ENCODE measurements around the gene DNMT1.

Gene DNMT1

GRCh38 chr19:10105509-10106099 is 89.1 kb downstream of the DNMT1 start:
- H3K4me1 ChIP-seq (ENCODE audit: control insufficient read depth, insufficient read depth, low read length) = peaks cover 4% of the 10 kb centered on the region; the same call in 1 of the 2 replicates

DNA sequence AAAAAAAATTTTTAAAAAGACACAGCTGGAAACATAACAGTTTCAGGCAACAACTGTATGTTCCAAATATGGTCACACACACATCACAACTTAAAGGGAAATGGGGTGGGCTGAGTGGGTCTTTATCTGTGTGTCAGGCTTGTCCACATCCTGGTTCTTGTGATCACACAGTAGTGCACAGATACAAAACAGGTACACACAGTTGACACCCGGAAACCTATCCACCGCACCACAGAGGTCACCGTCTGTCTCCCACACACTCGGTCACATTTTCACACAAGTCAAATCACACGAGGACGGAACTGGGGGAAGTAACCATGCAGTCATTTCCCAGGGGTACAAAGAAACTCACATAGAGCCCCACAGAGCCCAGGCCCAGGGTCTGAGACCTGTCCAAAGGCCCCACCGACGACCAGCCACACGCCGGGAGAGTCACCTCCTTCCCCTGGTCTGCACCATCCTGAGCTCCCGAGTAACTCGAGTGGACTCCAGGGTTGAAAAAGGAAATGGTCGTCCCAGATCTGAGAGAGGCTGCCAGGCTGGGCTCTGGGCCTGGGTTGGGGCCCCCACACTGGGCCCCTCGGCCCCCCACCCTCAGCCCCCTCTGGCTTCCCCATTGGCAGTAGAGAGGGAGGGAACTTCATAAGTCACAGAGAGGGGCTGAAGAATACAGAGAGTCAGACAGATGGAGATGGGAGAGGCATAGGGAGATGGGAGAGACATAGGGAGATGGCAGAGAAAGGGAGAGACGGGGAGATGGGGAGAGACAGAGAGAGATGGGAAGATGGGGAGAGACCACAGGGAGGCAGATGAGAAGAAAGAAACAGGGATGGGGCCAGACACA is 89.9 kb downstream of the DNMT1 start:
- Histone ChIP-seq H3K27ac (ENCODE audit: low read depth, low read length) (no peak overlapping the region), H3K4me1 (ENCODE audit: control insufficient read depth, insufficient read depth, low read length) (peaks cover 4% of the 10 kb centered on the region; the same call in 1 of the 2 replicates), H3K9ac (ENCODE audit: low read length) (no peak overlapping the region), H3K4me3 (ENCODE audit: low read depth, low read length) (no peak overlapping the region), H3K9me3 (ENCODE audit: control insufficient read depth, insufficient read depth, low read depth, low read length) (no peaks in the 10 kb centered on the region), H3K27me3 (ENCODE audit: control insufficient read depth, insufficient read depth, low read length) (no peaks in the 10 kb centered on the region), H3K36me3 (ENCODE audit: control insufficient read depth, insufficient read depth, low read length) (peaks cover 28% of the 10 kb centered on the region)

More at GRCh38 chr19:10105509-10106099, 89.1 kb downstream of the DNMT1 start:
- H3K9ac ChIP-seq (ENCODE audit: low read length) = no peak overlapping the region
- H3K27ac ChIP-seq (ENCODE audit: low read depth, low read length) = no peak overlapping the region; the same call in 1 of the 2 replicates
- peaks cover 35% of the 10 kb centered on the region for H3K36me3 ChIP-seq (ENCODE audit: control insufficient read depth, insufficient read depth, low read length)
- no peaks in the 10 kb centered on the region for H3K9me3 ChIP-seq (ENCODE audit: control insufficient read depth, insufficient read depth, low read depth, low read length)
- H3K4me3 ChIP-seq (ENCODE audit: low read depth, low read length) = peak overlapping the region; percentile 41; the same call in 1 of the 2 replicates
- no peaks in the 10 kb centered on the region for H3K27me3 ChIP-seq (ENCODE audit: control insufficient read depth, insufficient read depth, low read length)

DNA sequence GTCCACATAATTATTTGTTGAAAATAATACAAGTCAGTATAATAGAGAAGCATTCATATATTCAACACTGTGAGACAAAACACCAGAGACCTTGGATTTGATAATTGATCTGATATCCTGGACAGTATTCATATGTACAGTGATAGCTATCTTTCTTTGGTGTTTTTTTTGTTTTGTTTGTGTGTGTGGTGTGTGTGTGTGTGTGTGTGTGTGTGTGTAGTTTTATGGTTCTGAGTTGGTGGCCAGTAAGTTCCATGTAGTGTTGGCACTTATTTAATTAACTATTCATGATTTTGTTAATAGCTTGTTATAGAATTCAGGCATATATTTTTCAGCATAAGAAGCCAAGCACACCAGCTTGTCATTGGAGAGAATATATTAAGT is 90.6 kb downstream of the DNMT1 start:
- Histone ChIP-seq H3K9ac (ENCODE audit: low read length) (no peak overlapping the region), H3K27me3 (ENCODE audit: control insufficient read depth, insufficient read depth, low read length) (no peaks in the 10 kb centered on the region), H3K36me3 (ENCODE audit: control insufficient read depth, insufficient read depth, low read length) (peaks cover 20% of the 10 kb centered on the region), H3K4me1 (ENCODE audit: control insufficient read depth, insufficient read depth, low read length) (peaks cover 4% of the 10 kb centered on the region; the same call in 1 of the 2 replicates), H3K9me3 (ENCODE audit: control insufficient read depth, insufficient read depth, low read depth, low read length) (no peaks in the 10 kb centered on the region), H3K4me3 (ENCODE audit: low read depth, low read length) (no peak overlapping the region), H3K27ac (ENCODE audit: low read depth, low read length) (no peak overlapping the region)

GRCh38 chr19:10102787-10103236 is 91.9 kb downstream of the DNMT1 start:
- no peak overlapping the region for H3K4me3 ChIP-seq (ENCODE audit: low read depth, low read length)
- H3K36me3 ChIP-seq (ENCODE audit: control insufficient read depth, insufficient read depth, low read length) = peaks cover 7% of the 10 kb centered on the region
- no peak overlapping the region for H3K27ac ChIP-seq (ENCODE audit: low read depth, low read length)
- no peaks in the 10 kb centered on the region for H3K27me3 ChIP-seq (ENCODE audit: control insufficient read depth, insufficient read depth, low read length)
- no peak overlapping the region for H3K9ac ChIP-seq (ENCODE audit: low read length)
- no peaks in the 10 kb centered on the region for H3K9me3 ChIP-seq (ENCODE audit: control insufficient read depth, insufficient read depth, low read depth, low read length)
- H3K4me1 ChIP-seq (ENCODE audit: control insufficient read depth, insufficient read depth, low read length) = peaks cover 4% of the 10 kb centered on the region; the same call in 1 of the 2 replicates

DNA sequence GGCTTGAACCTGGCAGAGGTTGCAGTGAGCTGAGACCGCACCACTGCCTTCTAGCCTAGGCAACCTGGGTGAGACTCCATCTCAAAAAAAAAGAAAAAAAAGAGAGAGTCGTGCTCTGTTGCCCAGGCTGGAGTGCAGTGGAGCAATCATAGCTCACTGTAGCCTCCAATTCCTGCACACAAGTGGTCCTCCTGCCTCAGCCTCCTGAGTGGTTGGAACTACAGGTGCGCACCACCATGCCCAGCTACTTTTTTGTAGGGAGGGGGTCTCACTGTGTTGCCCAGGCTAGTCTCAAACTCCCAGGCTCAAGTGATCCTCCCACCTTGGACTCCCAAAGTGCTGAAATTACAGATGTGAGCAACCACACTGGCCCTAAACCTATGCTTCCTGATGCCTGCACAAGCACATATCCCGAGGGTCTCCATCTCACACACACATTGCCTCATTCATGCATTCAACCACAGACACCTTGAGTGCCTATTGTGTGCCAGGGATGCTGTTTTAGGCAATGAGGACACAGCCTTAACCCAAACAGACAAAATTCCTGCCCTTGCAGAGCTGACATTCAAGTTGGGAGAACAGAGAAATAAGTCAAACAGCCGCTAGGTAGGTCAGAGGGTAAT is 94.5 kb downstream of the DNMT1 start:
- H3K9ac ChIP-seq (ENCODE audit: low read length) = no peak overlapping the region
- H3K4me1 ChIP-seq (ENCODE audit: control insufficient read depth, insufficient read depth, low read length) = peaks cover 4% of the 10 kb centered on the region; the same call in 1 of the 2 replicates
- H3K27ac ChIP-seq (ENCODE audit: low read depth, low read length) = no peak overlapping the region
- no peaks in the 10 kb centered on the region for H3K9me3 ChIP-seq (ENCODE audit: control insufficient read depth, insufficient read depth, low read depth, low read length)
- peaks cover 17% of the 10 kb centered on the region for H3K27me3 ChIP-seq (ENCODE audit: control insufficient read depth, insufficient read depth, low read length)
- H3K4me3 ChIP-seq (ENCODE audit: low read depth, low read length) = no peak overlapping the region
- H3K36me3 ChIP-seq (ENCODE audit: control insufficient read depth, insufficient read depth, low read length) = no peaks in the 10 kb centered on the region

DNA sequence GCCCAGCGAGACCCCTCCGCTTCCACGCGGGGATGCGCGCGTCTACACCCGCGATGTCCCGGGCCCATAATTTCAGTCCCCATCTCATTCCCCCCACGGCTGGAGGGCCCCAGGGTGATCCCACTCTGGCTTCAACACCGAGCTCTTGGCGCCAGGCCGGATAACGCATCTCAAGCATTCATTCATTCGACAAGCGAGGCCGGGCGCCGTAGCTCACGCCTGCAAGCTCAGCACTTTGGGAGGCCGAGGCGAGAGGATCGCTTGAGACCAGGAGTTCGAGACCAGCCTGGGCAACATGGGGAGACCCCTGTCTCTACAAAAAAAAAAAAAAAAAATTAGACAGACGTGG is 98.2 kb downstream of the DNMT1 start:
- Histone ChIP-seq H3K4me3 (ENCODE audit: low read depth, low read length) (peak overlapping the region; percentile 67), H3K27me3 (ENCODE audit: control insufficient read depth, insufficient read depth, low read length) (peaks cover 27% of the 10 kb centered on the region), H3K9ac (ENCODE audit: low read length) (peak overlapping the region; percentile 76), H3K4me1 (ENCODE audit: control insufficient read depth, insufficient read depth, low read length) (peaks cover 4% of the 10 kb centered on the region; the same call in 1 of the 2 replicates), H3K9me3 (ENCODE audit: control insufficient read depth, insufficient read depth, low read depth, low read length) (no peaks in the 10 kb centered on the region), H3K36me3 (ENCODE audit: control insufficient read depth, insufficient read depth, low read length) (peaks cover 4% of the 10 kb centered on the region; the same call in 1 of the 2 replicates), H3K27ac (ENCODE audit: low read depth, low read length) (peak overlapping the region; percentile 47; the same call in 1 of the 2 replicates)

DNA sequence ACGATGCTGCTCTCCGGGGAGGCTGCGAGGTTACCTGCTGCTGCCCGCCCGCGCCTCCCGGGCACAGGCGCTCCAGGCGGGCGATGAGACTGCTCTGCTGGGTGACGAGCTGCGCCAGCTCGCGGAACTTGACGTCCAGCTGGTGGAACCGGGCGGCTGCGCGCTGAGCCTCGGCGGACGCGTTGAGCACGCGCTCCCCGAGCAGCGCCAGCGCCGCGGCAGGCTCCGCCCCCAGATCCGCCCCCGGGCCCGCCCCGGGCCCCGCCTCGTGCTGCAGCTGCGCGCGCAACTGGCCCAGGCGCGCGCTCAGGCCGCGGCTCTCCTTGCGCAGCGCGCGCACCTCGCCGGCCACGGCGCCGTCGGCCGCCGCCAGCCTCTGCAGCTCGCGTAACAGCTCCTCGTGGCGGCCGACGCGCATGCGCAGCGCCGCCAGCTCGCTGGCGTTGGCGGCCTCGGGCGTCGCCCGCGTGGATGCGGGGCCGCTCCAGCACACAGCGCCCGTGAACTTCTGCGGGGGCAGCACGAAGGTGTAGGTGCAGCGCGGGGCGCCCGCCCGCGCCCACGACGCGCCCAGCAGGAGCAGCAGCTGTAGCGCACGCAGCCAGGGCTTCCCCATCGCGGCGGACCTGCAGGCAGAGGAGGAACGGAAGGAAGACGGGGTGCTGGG is 98.7 kb downstream of the DNMT1 start:
- Histone ChIP-seq H3K27me3 (ENCODE audit: control insufficient read depth, insufficient read depth, low read length) (peaks cover 27% of the 10 kb centered on the region), H3K36me3 (ENCODE audit: control insufficient read depth, insufficient read depth, low read length) (peaks cover 4% of the 10 kb centered on the region; the same call in 1 of the 2 replicates), H3K4me1 (ENCODE audit: control insufficient read depth, insufficient read depth, low read length) (peaks cover 4% of the 10 kb centered on the region; the same call in 1 of the 2 replicates), H3K9me3 (ENCODE audit: control insufficient read depth, insufficient read depth, low read depth, low read length) (no peaks in the 10 kb centered on the region), H3K4me3 (ENCODE audit: low read depth, low read length) (peak overlapping the region; percentile 67), H3K27ac (ENCODE audit: low read depth, low read length) (peak overlapping the region; percentile 47; the same call in 1 of the 2 replicates), H3K9ac (ENCODE audit: low read length) (peak overlapping the region; percentile 76)

- Histone ChIP-seq H3K9me3 (ENCODE audit: control insufficient read depth, insufficient read depth, low read depth, low read length) (no peaks in the 10 kb centered on the region), H3K36me3 (ENCODE audit: control insufficient read depth, insufficient read depth, low read length) (peaks cover 4% of the 10 kb centered on the region; the same call in 1 of the 2 replicates), H3K9ac (ENCODE audit: low read length) (no peak overlapping the region), H3K4me3 (ENCODE audit: low read depth, low read length) (peak overlapping the region; percentile 25), H3K27ac (ENCODE audit: low read depth, low read length) (no peak overlapping the region), H3K27me3 (ENCODE audit: control insufficient read depth, insufficient read depth, low read length) (peaks cover 27% of the 10 kb centered on the region), H3K4me1 (ENCODE audit: control insufficient read depth, insufficient read depth, low read length) (peaks cover 4% of the 10 kb centered on the region; the same call in 1 of the 2 replicates)
Observed at GRCh38 chr19:10095622-10095947, 99.2 kb downstream of the DNMT1 start.

DNA sequence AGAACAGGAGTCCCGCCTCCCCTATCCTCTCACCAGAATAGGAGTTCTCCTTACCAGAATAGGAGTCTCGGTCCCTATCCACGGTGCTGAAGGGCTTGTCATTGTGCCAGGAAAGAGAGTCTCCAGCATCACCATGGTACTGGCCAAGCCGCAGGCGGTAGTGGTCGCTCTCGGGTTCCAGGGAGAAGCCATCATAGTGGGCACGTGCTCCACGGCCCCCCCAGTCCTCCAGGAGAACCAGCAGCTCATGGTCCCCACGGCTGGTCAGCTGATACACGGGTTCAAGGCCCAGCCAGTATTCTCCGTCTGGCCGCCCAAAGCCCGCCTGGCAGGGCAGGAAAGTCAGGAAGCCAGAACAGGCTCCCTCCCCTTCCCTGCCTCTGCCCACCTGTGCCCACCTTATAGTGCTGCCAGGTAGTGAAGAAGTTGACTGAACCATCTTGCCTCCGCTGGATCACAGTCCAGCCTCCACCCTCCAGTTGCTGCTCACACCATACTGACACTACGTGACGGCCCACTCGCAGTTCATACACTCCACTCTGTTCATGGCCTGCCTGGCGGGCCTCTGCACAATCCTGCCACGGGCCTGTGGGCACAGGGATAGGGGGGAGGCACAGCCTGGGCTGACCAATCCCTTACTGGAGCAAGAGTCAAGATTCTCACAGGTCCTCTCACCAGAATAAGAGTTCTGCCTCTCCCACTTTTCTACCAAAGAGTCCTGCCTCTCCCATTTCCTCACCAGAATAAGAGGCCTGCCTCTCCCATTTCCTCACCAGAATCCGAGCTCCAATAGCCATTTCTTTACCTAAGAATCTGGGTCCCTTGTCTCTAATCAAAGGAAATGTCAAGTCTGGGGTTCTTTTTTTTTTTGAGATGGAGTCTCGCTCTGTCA is 101.2 kb downstream of the DNMT1 start:
- H3K9ac ChIP-seq (ENCODE audit: low read length) = no peak overlapping the region
- H3K4me3 ChIP-seq (ENCODE audit: low read depth, low read length) = no peak overlapping the region
- peaks cover 7% of the 10 kb centered on the region; the same call in 1 of the 2 replicates for H3K36me3 ChIP-seq (ENCODE audit: control insufficient read depth, insufficient read depth, low read length)
- H3K4me1 ChIP-seq (ENCODE audit: control insufficient read depth, insufficient read depth, low read length) = peaks cover 4% of the 10 kb centered on the region; the same call in 1 of the 2 replicates
- peaks cover 27% of the 10 kb centered on the region for H3K27me3 ChIP-seq (ENCODE audit: control insufficient read depth, insufficient read depth, low read length)
- H3K27ac ChIP-seq (ENCODE audit: low read depth, low read length) = no peak overlapping the region
- H3K9me3 ChIP-seq (ENCODE audit: control insufficient read depth, insufficient read depth, low read depth, low read length) = no peaks in the 10 kb centered on the region
